Breast epithelium (tissue), 4 donors: ENCODE data around the gene PRKN. TPM values are rescaled to one million over a fixed set of nuclear protein-coding genes. Genes with fewer than 3 reads are reported as not detected.

Source experiments
- DNase-seq, 2 donors: peaks; one replicate each; pipeline ENCODE4 v3.0.0-alpha.2; 2019; ENCODE audit warnings: low spot score in 2 of 2
- H3K27ac ChIP-seq, 2 donors: fragments of 200-600 bp; sonication (generic) in 1 of 2; one replicate each; pipeline ENCODE4 v1.5.1; 2016 to 2019; ENCODE audit warnings: mild to moderate bottlenecking in 1 of 2
- H3K27me3 ChIP-seq, 2 donors: fragments of 200-600 bp; sonication (generic) in 1 of 2; one replicate each; pipeline versions ENCODE4 v1.5.1 to v1.6.0; 2017 to 2019; ENCODE audit warnings: control low read depth in 1 of 2, mild to moderate bottlenecking in 1 of 2
- H3K36me3 ChIP-seq: fragments of 200-600 bp; one replicate; pipeline ENCODE4 v1.5.1; 2019
- H3K4me1 ChIP-seq, 2 donors: fragments of 200-600 bp; sonication (generic); one replicate each; pipeline ENCODE4 v1.5.1; 2016 to 2019; ENCODE audit warnings: control low read depth in 1 of 2
- H3K4me3 ChIP-seq, 3 donors: fragments of 200-600 bp; sonication (generic); 1 replicate in 2 of 3; 2 replicates in 1 of 3; pipeline ENCODE4 v1.5.1; 2016 to 2019; ENCODE audit warnings: mild to moderate bottlenecking in 3 of 3, moderate library complexity in 2 of 3
- H3K9me3 ChIP-seq, 2 donors: fragments of 200-600 bp; sonication (generic) in 1 of 2; one replicate each; pipeline ENCODE4 v1.5.1; 2016 to 2019; ENCODE audit warnings: control low read depth in 1 of 2
- POLR2A ChIP-seq: fragments of 450-650 bp; IDR thresholded peaks from one replicate; pipeline ENCODE4 v1.6.1; 2016; ENCODE audit warnings: antibody characterized with exemption, mild to moderate bottlenecking, moderate library complexity
- POLR2AphosphoS5 ChIP-seq, 3 donors: sonication (generic); formaldehyde crosslinking; IDR thresholded peaks; one replicate each; pipeline ENCODE4 v1.6.1; 2017; ENCODE audit warnings: antibody characterized with exemption in 3 of 3
- intact Hi-C: fragments of 100-400 bp; cut with DNase I; formaldehyde crosslinking; loops from one replicate; pipeline ENCODE4 v1.15.1; 2023; ENCODE audit warnings: low total_unique reads
- total RNA-seq, 3 donors: library from RNA; depleted of rRNA; stranded (reverse); fragments of >200 nt; gene quantifications; one replicate each; pipeline ENCODE4 v1.1.0, GENCODE V29; 2016
- TF ChIP-seq, protein P1 (sequence below), 3 donors: fragments of 450-650 bp; IDR thresholded peaks; one replicate each; pipeline ENCODE4 v1.5.1; 2016 to 2017; ENCODE audit warnings: antibody characterized with exemption in 3 of 3, mild to moderate bottlenecking in 3 of 3, moderate library complexity in 3 of 3

Gene PRKN
- total RNA-seq, 3 donors from 2014 or later = 7.2 to 19.0 (median 11.2) TPM

DNA sequence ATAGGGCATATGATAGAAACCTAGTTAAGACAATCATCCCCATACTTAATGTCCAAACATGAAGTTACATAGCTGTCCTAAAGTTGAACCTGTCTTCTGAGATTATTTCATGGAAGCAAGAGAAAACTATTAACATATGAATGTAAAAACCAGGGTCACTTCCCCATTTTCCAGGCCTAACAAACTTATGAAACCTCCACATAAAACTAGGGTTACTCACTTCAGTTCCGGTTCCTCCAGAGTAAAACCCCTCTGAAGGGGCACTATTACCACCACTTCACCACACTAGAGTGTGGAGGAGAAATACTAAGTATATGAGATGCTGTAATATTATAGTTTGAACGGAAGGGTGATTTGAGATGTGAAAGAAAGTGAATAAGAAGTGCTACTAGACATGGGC lies 14.9 kb downstream of the PRKN start:
- Histone ChIP-seq H3K27ac (no peak overlapping the region), H3K36me3 (no peaks in the 10 kb centered on the region), H3K4me3 (no peak overlapping the region), H3K9me3 (no peaks in the 10 kb centered on the region), H3K27me3 (no peaks in the 10 kb centered on the region), H3K4me1 (no peaks in the 10 kb centered on the region)
- TF ChIP-seq POLR2A = no peak
- TF ChIP-seq POLR2AphosphoS5 (IDR thresholded peaks at IDR 0.05) = no peak
- TF ChIP-seq, protein P1, sequence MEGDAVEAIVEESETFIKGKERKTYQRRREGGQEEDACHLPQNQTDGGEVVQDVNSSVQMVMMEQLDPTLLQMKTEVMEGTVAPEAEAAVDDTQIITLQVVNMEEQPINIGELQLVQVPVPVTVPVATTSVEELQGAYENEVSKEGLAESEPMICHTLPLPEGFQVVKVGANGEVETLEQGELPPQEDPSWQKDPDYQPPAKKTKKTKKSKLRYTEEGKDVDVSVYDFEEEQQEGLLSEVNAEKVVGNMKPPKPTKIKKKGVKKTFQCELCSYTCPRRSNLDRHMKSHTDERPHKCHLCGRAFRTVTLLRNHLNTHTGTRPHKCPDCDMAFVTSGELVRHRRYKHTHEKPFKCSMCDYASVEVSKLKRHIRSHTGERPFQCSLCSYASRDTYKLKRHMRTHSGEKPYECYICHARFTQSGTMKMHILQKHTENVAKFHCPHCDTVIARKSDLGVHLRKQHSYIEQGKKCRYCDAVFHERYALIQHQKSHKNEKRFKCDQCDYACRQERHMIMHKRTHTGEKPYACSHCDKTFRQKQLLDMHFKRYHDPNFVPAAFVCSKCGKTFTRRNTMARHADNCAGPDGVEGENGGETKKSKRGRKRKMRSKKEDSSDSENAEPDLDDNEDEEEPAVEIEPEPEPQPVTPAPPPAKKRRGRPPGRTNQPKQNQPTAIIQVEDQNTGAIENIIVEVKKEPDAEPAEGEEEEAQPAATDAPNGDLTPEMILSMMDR (IDR thresholded peaks at IDR 0.05) = no peak
- intact Hi-C loops = no loop called here
- no peak for DNase-seq

DNA sequence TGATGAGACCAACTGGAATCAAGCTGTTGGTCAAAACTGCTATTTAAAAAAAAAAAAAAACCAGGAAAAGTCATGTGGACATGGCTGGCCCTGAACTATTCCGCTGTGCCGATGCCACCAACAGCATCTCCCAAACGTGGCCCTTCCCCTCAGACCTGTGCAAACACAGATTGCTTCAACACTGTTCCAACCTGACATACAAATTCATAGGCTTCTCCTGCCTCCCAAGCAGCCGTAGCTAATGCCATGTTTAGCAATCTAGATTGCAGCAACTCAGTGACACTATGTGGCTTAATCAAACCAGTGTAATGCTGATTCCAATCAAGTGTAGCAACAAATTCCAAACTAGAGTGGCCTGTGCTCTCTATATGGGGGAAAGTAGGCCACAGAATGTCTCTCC lies 16.2 kb downstream of the PRKN start:
- no peak for TF ChIP-seq POLR2AphosphoS5 (IDR thresholded peaks at IDR 0.05)
- no peak overlapping the region for H3K4me3 ChIP-seq
- H3K27ac ChIP-seq = no peak overlapping the region
- H3K4me1 ChIP-seq = no peaks in the 10 kb centered on the region
- intact Hi-C loops = no loop called here
- no peaks in the 10 kb centered on the region for H3K9me3 ChIP-seq
- no peak for DNase-seq
- no peaks in the 10 kb centered on the region for H3K27me3 ChIP-seq
- no peaks in the 10 kb centered on the region for H3K36me3 ChIP-seq

DNA sequence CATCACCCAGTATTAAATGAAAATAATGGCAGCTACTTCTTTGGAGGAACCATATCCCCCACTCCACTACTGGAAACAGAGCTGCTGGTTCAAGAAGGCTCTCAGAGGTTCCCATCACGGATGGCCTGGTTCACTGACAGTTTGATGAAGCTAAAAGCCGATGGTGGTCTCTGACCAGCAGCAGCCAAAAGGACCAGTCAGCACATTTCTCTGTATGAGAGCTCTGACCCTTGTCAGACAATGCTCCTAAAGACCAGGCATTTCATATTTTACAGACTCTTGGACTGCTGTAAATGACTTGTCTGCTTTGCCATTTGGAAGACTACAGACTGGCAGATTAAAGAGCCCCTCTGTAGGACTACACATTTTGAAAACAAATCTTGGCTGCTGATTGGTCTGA lies 16.6 kb downstream of the PRKN start:
- intact Hi-C loops = no loop called here
- no peaks in the 10 kb centered on the region for H3K36me3 ChIP-seq
- no peaks in the 10 kb centered on the region for H3K9me3 ChIP-seq
- TF ChIP-seq, protein P1 (IDR thresholded peaks at IDR 0.05) = no peak
- no peak for TF ChIP-seq POLR2A
- no peak overlapping the region for H3K4me3 ChIP-seq
- no peaks in the 10 kb centered on the region for H3K4me1 ChIP-seq
- DNase-seq = no peak
- H3K27me3 ChIP-seq = no peaks in the 10 kb centered on the region
- no peak overlapping the region for H3K27ac ChIP-seq

DNA sequence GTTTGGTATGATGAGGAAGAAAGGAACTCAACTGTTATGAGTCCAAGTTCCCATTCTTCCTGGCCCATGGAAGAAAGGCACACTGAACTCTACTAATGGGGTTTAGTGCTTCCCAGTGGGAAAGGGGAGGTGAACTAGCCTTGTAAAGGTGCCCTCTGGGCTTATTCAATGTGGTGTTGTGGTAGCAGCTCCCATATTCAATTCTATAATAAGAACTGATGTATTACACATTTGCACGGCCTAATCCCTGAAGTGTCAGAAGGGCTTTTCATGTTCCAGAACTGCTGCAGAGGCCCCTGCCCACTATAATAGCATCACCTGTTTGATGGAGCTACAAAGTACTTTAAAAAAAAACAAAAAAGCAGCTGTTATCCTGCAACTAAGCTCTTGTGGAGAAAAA lies 17.1 kb downstream of the PRKN start:
- no peak overlapping the region for H3K27ac ChIP-seq
- no peak overlapping the region for H3K4me3 ChIP-seq
- no peak for DNase-seq
- TF ChIP-seq POLR2A (no peak), POLR2AphosphoS5 (IDR thresholded peaks at IDR 0.05) (no peak)
- TF ChIP-seq, protein P1 (IDR thresholded peaks at IDR 0.05) = no peak
- H3K27me3 ChIP-seq = no peaks in the 10 kb centered on the region
- H3K4me1 ChIP-seq = no peaks in the 10 kb centered on the region
- no peaks in the 10 kb centered on the region for H3K36me3 ChIP-seq
- H3K9me3 ChIP-seq = no peaks in the 10 kb centered on the region
- intact Hi-C loops = no loop called here

DNA sequence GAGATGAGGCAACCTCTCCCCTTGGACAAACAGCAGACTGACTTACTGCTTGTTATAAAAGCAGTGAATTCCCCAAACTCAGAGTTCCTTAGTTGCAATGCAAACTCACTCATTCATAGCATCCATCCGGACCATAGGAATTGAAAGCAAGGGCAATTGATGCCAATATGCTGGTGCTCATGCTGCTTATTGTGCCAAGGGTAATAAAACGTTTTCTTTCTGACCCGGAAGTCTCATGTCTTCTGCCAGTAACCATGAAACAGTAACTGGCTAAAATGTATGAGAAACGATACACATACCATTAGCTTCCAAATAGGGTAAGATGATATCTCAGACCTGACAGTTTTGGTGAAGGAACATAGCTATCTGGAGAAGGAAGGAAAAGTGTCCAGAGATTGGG lies 18.1 kb downstream of the PRKN start:
- intact Hi-C loops = no loop called here
- TF ChIP-seq, protein P1 (IDR thresholded peaks at IDR 0.05) = no peak
- TF ChIP-seq POLR2A = no peak
- TF ChIP-seq POLR2AphosphoS5 (IDR thresholded peaks at IDR 0.05) = no peak
- no peak overlapping the region for H3K27ac ChIP-seq
- no peaks in the 10 kb centered on the region for H3K9me3 ChIP-seq
- no peaks in the 10 kb centered on the region for H3K27me3 ChIP-seq
- H3K4me1 ChIP-seq = no peaks in the 10 kb centered on the region
- no peaks in the 10 kb centered on the region for H3K36me3 ChIP-seq
- no peak for DNase-seq
- H3K4me3 ChIP-seq = no peak overlapping the region

DNA sequence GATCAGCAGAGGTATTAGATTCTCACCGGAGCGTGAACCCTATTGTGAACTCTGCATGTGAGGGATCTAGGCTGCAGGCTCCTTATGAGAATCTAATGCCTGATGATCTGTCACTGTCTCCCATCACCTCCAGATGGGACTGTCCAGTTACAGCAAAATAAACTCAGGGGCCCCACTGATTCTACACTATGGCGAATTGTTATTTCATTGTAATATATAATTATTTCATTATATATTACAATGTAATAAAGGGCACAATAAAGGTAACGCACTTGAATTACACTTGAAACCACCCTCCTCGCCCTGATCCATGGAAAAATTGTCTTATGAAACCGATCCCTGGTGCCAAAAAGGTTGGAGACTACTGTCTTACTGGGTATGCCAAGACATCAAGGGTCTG lies 18.6 kb downstream of the PRKN start:
- Histone ChIP-seq H3K4me3 (no peak overlapping the region), H3K27me3 (no peaks in the 10 kb centered on the region), H3K36me3 (no peaks in the 10 kb centered on the region), H3K9me3 (no peaks in the 10 kb centered on the region), H3K4me1 (no peaks in the 10 kb centered on the region), H3K27ac (no peak overlapping the region)
- intact Hi-C loops = no loop called here
- TF ChIP-seq, protein P1 (IDR thresholded peaks at IDR 0.05) = no peak
- TF ChIP-seq POLR2A (no peak), POLR2AphosphoS5 (IDR thresholded peaks at IDR 0.05) (no peak)
- no peak for DNase-seq
